Stimulated activated CD4-positive, alpha-beta T cell treated with anti-CD3 and anti-CD28 coated beads, Interleukin-1b, Interleukin-23, amount 100 ng/mL, for 1 hour (primary cell): ENCODE data around the gene MGAT3.

ENCODE experiments used
- DNase-seq, 2 donors: peaks; one replicate each; pipeline ENCODE4 v3.0.0-alpha.2; 2020; ENCODE audit warnings: low read depth in 2 of 2

Gene MGAT3

DNA sequence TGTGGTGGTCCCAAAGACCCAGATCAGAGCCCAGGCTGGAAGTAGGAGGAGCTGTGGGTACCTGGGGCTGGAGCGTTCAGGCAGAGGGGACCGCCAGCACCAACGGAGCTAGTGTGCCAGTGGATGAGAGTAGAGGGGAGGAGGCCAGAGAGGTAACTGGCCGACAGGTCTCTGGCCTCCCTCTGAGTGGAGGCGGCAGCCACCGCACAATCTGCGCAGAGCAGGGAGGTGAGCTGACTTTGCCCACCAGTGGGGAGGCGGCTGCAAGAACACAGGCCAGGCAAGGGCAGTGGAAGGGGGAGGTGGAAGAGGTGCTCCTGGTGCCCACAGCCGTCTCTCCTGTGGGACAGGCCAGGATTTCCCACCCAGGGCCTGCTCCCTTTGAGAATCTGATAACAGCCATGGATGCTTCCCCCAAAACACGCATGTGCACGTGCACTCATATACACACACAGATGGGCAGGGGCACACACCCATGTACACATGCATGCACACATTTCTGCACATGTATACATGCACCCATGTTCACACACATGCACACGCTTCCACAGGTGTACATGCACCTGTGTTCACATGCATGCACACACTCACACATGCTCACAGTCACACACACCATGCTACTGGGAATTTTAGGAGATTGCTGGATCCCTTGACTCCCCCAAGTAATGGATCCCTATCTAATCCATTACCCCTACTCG is 6.4 kb upstream of the MGAT3 start:
- DNase-seq = no peak

GRCh38 chr22:39452740-39453040 is 4.1 kb upstream of the MGAT3 start:
- DNase-seq = no peak

DNA sequence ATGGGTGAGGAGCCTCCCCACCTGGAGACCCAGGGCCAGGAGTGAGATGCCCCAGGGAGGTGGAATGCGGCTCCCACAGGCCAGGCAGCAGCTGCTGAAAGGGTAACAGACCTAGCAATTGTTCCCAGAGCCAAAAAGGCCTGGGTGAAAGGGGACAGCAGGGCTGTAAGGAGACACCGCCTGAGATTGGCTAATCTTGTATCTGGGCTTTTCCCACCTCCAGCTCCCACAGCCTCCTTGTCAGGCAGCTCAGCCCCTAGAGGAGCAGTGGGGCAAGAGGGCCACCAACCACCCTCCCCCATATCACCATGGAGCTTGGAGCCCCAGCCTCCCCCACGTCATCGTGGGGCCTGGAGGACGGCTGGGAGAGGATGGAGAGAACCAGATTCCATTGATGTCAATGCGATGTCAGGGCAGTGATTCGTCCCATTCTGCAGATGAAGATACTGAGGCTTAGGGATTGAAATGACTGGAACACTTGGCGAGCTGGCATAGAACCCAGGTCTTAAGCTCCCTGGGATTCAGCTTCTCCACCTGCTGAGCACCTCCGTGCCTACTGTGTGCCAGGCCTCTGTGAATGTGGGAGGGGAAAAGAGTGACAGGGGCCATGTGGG is 2.9 kb upstream of the MGAT3 start:
- no peak for DNase-seq

DNA sequence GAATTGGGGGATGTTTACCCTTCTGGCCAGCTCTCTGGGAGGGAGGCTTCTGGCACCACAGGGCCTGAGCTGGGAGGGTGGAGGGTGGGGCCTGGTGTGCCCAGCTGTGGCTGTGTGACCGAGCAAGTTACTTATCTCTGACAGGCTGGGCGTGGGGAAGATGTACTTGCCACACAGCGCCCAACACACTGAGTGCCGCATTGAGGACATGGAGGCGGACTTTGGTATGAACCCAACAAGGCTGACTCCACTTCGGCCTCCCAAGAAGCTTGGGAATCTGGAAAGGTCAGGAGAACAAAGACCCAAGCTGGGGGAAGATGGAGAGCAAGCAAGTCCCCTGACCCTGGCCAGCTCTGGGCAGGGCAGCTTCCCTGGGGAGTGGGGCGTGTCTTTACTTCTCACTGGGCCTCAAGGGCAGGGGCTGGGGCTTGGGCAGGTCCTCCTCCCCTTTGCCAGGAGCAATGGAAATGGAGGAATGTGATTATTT is 2.4 kb upstream of the MGAT3 start:
- DNase-seq = no peak

DNA sequence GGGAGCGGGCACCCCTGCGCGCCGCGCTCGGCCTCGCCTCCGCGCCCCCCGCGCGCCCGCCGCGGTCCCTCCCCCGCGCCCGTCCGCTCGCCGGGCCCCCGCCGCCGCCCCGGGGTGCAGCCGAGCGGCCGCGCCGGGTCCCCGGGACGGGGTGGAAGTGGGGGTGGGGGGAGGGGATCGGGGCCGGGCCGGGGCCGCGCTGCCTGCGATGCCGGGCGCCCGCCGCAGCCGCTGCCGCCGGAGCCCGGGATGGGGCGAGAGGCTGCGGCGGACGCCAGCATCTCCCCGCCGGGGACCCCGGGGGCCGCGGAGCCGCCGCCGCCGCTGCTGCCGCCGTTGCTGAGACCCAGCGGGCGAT is 365 bp downstream of the MGAT3 start:
- no peak for DNase-seq

DNA sequence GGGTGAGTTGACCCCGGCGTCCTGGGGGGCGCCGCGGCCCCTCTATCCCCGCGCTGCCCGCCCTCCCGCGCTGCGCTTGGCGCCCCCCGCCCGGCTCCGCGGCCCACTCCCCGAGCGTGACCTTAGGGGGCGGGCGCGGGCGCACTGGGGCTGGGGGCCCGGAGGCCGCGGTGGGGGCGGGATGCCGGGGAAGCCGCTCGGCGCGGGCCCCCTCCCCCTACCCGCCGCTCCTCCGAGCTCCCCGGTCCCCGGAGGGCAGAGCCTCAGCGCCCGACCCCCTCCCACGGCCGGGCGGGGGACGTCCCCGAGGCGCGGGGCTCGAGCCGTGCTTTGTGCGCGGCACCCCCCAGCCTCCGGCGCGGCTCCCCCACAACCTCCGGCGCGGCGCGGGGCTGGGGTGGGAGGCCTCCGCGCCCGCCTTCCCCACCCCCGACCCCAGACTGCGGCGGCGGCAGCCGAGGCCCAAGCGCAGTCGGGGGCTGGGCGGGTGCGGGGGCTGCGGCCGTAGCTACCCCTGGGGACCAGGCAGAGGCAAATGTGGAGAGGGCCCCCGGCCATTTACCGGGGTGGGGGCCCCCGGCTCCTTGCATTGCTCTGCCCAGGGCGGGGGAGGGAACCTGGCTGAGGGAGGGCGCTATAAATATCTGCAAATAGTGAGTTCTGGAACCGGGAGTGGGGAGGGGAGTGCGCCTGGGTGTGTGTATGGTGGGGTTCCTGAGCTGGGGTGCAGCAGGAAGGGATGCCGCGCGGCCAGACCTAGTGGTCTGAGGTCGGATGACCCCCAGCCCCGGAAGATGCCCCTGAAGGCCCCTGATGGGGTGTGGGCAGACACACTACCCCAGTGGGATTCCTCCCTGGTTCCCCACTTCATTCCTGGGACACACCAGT is 988 bp downstream of the MGAT3 start:
- no peak for DNase-seq

DNA sequence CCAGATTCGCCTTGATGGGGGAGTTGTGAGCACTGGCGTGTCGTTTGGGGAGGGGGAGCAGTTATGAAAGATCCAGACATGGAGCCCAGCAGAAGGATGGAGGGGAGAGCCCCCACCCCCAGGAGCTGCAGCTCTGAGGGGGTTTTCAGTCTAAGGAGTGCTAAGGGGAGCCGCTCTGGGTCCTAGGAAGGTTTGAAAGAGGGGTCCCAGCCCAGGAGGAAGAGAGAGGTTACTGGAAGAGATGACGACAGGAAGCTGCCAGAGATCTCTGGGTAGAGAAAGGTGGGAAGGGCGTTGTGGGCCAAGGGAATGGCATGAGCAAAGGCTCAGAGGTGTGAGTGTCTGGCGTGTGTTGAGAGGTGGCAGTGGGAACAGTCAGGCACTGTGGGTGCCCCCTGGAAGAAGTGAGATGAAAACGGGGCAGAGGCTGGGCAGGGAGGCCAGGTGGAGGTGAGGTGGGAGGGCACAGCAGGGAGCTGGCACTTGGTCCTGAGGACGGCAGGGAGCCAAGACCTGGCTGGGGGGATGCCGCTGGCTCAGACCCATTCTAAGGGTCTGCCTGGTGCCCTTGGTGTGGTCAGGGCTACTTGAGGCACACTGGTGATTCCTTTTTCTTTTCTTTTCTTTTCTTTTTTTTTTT is 1.8 kb downstream of the MGAT3 start:
- DNase-seq = no peak

DNA sequence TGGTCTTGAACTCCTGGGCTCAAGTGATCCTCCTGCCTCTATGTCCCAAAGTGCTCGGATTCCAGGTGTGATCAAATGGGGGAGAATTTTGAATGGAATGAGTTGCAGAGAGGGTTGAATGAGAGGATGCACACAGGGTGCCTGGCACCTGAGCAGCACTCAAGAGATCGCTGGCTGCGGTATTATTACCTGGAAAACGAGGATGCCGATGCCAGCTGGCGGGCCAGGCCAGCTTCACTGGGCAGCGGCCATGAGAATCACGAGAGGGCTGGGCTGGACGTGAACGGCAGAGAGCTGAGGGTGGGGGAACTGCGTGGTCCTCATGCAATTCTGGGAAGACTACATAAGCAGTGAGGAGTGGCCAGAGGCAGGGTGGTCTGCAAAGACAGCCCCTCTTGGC is 2.9 kb downstream of the MGAT3 start:
- no peak for DNase-seq

GRCh38 chr22:39462443-39463221 is 5.8 kb downstream of the MGAT3 start:
- DNase-seq = no peak

GRCh38 chr22:39463277-39463676 is 6.5 kb downstream of the MGAT3 start:
- no peak for DNase-seq

GRCh38 chr22:39463931-39464390 is 7.1 kb downstream of the MGAT3 start:
- no peak for DNase-seq

GRCh38 chr22:39466228-39467006 is 9.6 kb downstream of the MGAT3 start:
- no peak for DNase-seq

- DNase-seq = no peak
Measured at GRCh38 chr22:39467390-39467895, 10.6 kb downstream of the MGAT3 start.

GRCh38 chr22:39468487-39469325 is 11.9 kb downstream of the MGAT3 start:
- no peak for DNase-seq

- DNase-seq = no peak
Measured at GRCh38 chr22:39469326-39469680, 12.5 kb downstream of the MGAT3 start.

- no peak for DNase-seq
Measured at GRCh38 chr22:39469681-39470450, 13.1 kb downstream of the MGAT3 start.

- DNase-seq = no peak
Measured at GRCh38 chr22:39470451-39471291, 13.9 kb downstream of the MGAT3 start.
